ENCODE measurements around the gene HIBCH.

The HIBCH gene

GRCh38 chr2:190199530-190199929, 120.1 kb downstream of the HIBCH start:
- in situ Hi-C loops (cut with HindIII; ENCODE audit: low sequenced_read_pairs) = no loop called here

DNA sequence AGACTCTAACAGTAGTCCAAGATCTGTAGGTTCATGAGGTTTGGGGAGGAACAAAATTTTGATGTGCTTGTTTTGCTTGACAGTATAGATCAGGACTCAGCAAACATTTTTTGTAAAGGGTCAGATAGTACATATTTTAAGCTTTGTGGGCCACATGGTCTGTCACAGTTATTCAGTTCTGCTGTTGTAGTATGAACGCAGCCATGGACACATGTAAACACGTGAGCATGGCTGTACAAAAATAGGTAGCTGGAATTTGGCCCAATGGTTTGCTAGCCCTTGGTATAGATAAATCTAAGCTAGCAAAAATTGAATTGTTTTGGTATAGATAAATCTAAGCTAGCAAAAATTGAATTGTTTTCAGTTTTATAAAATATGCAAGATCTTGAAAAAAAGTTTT, 120.5 kb downstream of the HIBCH start:
- in situ Hi-C loops (cut with HindIII; ENCODE audit: low sequenced_read_pairs) = no loop called here

DNA sequence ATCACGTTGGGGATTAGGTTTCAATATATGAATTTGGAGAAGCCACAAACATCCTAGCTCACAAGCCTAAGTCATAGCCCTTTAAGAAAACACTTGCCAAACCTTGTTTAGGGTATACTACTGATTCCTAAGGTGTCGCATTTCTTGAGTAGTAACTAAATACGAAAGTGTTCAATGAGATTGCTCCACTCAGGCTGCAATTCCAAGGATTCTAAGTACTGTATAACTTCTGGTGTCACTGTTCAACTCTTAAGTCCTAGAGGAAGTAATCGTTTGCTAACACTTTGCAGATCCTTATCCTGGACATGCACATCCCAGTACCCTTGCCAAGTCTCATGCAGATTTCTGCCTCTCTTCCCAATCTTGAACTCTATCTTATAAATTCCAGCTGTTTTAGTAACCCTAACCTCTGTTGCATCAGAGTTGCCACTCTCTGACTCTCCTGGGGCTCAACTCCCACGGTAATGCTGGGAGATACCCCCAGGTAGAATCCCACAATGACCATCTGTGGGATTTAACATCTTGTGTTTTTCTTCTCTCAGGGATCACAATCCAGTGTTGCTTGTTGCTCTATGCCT, 122.4 kb downstream of the HIBCH start:
- in situ Hi-C loops (cut with HindIII; ENCODE audit: low sequenced_read_pairs) = no loop called here

GRCh38 chr2:190190507-190191162, 129.0 kb downstream of the HIBCH start:
- in situ Hi-C loops (cut with HindIII; ENCODE audit: low sequenced_read_pairs) = no loop called here

GRCh38 chr2:190188289-190188688, 131.3 kb downstream of the HIBCH start:
- in situ Hi-C loops (cut with HindIII; ENCODE audit: low sequenced_read_pairs) = no loop called here

DNA sequence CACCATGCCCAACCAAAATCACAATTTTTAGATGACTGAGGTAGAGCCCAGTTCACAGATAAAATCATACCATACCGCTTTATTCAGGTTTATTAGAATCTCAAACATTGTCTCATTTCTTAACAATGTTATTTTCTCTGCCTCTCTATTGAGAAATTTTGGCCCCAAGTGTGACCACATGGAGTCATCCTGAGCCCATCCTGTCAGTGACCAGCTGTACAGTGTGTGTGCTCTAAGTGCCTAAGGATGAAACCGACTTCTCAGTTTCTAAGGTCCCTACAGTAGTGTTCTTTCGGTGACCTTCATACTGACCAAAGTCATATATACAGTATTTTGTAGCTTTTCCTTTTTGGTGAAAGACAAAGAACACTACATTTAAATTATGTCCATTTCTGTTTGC, 133.4 kb downstream of the HIBCH start:
- in situ Hi-C loops (cut with HindIII; ENCODE audit: low sequenced_read_pairs) = no loop called here

GRCh38 chr2:190185380-190185779, 134.2 kb downstream of the HIBCH start:
- in situ Hi-C loops (cut with HindIII; ENCODE audit: low sequenced_read_pairs) = no loop called here

- in situ Hi-C loops (cut with HindIII; ENCODE audit: low sequenced_read_pairs) = no loop called here
Measured at GRCh38 chr2:190184460-190184859, 135.2 kb downstream of the HIBCH start.

GRCh38 chr2:190183539-190183938, 136.1 kb downstream of the HIBCH start:
- in situ Hi-C loops (cut with HindIII; ENCODE audit: low sequenced_read_pairs) = no loop called here

GRCh38 chr2:190182071-190182524, 137.5 kb downstream of the HIBCH start:
- in situ Hi-C loops (cut with HindIII; ENCODE audit: low sequenced_read_pairs) = no loop called here

DNA sequence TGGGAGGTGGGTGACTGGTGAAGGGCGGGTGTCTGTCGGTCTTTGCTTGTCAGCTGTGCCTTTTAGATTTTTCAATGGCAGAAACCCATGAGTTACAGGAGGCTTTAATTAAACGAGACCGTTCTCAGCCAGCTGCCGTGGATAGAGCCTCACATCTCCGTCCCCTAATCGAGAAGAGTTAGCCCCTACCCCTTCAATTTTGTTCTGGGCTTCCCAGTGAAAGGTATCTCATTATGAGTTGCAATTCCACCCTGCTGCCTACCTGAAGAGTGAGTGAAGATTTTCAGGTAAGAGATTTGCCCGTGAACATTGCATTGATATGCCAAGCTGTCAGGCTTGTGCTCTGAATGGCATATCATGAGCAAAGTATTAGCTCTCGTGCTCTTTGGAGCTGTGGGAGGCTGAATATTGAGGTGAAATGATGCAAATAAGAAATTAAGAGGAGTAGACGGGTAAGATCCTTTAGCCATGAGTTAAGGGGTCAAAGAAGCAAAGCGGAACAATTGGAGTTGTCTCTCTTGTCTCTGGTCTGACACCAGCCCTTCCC, 138.4 kb downstream of the HIBCH start:
- in situ Hi-C loops (cut with HindIII; ENCODE audit: low sequenced_read_pairs) = no loop called here

- in situ Hi-C loops (cut with HindIII; ENCODE audit: low sequenced_read_pairs) = no loop called here
Measured at GRCh38 chr2:190180313-190181122, 139.1 kb downstream of the HIBCH start.

DNA sequence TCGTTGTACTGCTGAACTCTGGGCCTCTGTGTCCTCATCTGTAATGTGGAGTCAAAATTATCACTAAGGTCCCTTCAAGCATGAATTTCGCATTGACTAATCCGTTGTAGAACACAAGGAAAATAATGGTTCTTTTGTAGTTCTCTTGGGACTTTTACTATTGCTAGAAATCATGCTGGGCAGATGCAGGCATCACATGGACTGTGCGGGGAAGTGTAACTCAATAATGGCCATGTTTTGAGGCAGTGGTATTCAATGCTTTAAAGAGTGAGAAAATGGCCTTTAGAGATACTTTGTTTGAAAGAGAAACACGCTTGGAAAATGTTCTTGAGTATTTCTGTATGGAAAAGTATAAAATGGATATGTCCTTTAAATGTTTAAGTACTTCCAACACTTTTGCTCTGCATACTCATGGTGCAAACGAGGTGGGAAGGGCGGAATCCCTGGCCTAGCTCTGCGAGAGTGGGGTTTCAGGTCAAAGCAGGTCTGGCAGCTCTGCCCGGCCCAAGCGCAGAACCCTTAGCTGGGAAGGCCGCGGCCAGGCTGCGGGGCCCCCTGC, 139.8 kb downstream of the HIBCH start:
- in situ Hi-C loops (cut with HindIII; ENCODE audit: low sequenced_read_pairs) = no loop called here

- in situ Hi-C loops (cut with HindIII; ENCODE audit: low sequenced_read_pairs) = no loop called here
Measured at GRCh38 chr2:190178066-190178722, 141.4 kb downstream of the HIBCH start.

DNA sequence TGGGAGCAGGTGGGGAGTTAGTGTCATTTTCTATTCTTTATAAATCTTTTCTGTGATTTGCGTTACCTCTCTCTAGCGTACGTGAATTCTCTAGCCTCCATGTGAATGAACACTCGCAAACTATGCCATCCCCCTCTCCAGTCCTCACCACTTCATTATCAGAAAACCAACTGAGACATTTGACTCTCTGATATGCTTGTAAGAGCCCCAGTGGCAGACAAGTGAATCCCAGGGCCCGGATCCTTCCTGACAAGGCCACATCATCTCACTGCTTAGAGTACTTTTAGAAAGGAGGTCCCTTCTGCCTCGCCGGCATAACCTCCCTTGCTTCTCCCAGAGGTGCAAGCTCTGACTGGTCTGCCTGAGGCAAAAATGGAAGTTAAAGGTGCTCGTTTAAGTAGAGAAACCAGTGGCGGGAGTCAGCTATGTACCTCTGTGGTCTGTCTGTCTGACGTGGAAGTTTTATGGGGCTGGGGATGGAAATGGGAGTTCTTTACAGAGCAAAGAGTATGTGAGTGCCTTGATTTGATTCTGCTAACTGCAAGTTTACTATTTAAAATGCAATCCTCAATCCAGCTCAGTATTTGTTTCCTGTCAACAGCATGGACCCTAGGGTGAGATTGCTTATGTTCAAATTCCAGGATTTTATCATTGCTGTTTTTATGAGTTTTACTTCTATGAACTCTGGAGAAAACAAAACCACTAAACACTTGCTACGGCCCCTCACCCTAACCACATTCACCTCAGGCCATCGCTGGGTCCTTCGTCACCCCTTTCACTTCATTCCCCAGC, 142.2 kb downstream of the HIBCH start:
- in situ Hi-C loops (cut with HindIII; ENCODE audit: low sequenced_read_pairs) = no loop called here

GRCh38 chr2:190173392-190173791, 146.2 kb downstream of the HIBCH start:
- in situ Hi-C loops (cut with HindIII; ENCODE audit: low sequenced_read_pairs) = loop anchor here (5.0 kb wide), 1 partner anchor 51 kb away; no protein-coding TSS in a partner anchor

- in situ Hi-C loops (cut with HindIII; ENCODE audit: low sequenced_read_pairs) = loop anchor here (5.0 kb wide), 1 partner anchor 48 kb away; no protein-coding TSS in a partner anchor
Measured at GRCh38 chr2:190170673-190171072, 149.0 kb downstream of the HIBCH start.

- in situ Hi-C loops (cut with HindIII; ENCODE audit: low sequenced_read_pairs) = loop anchor here (5.0 kb wide), 1 partner anchor 47 kb away; no protein-coding TSS in a partner anchor
Measured at GRCh38 chr2:190169221-190170072, 150.2 kb downstream of the HIBCH start.

DNA sequence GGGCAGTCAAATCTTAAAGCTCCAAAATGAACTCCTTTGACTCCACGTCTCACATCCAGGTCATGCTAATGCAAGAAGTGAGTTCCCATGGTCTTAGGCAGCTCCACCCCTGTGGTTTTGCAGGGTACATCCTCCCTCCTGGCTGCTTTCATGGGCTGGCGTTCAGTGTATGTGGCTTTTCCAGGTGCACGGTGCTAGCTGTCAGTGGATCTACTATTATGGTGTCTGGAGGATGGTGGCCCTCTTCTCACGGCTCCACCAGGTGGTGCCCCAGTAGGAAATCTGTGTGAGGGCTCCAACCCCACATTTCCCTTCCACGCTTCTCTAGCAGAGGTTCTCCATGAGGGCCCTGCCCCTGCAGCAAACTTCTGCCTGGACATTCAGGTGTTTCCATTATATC, 151.9 kb downstream of the HIBCH start:
- in situ Hi-C loops (cut with HindIII; ENCODE audit: low sequenced_read_pairs) = no loop called here
